H9 (cell line): ENCODE data around the gene SLC45A1. TPM values are rescaled to one million over a fixed set of nuclear protein-coding genes. Genes with fewer than 3 reads are reported as not detected.

ENCODE experiments used
- DNase-seq: peaks from one replicate; pipeline ENCODE4 v3.0.0-alpha.2; 2017
- H2AFZ ChIP-seq: one replicate; pipeline ENCODE4 v1.6.1; 2013; ENCODE audit warnings: mild to moderate bottlenecking, low read length, control low read depth, moderate library complexity
- H2AK5ac ChIP-seq: 2 replicates; pipeline ENCODE4 v1.6.1; 2013; ENCODE audit warnings: low read length, control low read depth, mixed read lengths; ENCODE audit not compliant: insufficient read length
- H2BK120ac ChIP-seq: one replicate; pipeline ENCODE4 v1.6.1; 2013; ENCODE audit warnings: low read depth, mild to moderate bottlenecking, low read length, control low read depth, inconsistent platforms; ENCODE audit not compliant: poor library complexity, severe bottlenecking
- H2BK12ac ChIP-seq: 2 replicates; pipeline ENCODE4 v1.6.1; 2013; ENCODE audit warnings: low read length, control low read depth, mixed read lengths, low read depth; ENCODE audit not compliant: insufficient read length
- H2BK15ac ChIP-seq: 2 replicates; pipeline ENCODE4 v1.6.1; 2013; ENCODE audit warnings: low read depth, low read length, control low read depth
- H2BK20ac ChIP-seq: one replicate; pipeline ENCODE4 v1.6.1; 2013; ENCODE audit warnings: low read depth, mild to moderate bottlenecking, low read length, control low read depth, inconsistent platforms; ENCODE audit not compliant: poor library complexity, severe bottlenecking
- H2BK5ac ChIP-seq: 2 replicates; pipeline ENCODE4 v1.6.1; 2013; ENCODE audit warnings: low read length, control low read depth, mixed read lengths; ENCODE audit not compliant: insufficient read length
- H3K14ac ChIP-seq: 2 replicates; pipeline ENCODE4 v1.6.1; 2013; ENCODE audit warnings: low read length, control low read depth; ENCODE audit not compliant: insufficient read depth
- H3K18ac ChIP-seq: 2 replicates; pipeline ENCODE4 v1.6.1; 2013; ENCODE audit warnings: low read depth, mild to moderate bottlenecking, mixed read lengths, low read length, control low read depth; ENCODE audit not compliant: insufficient read length
- H3K23ac ChIP-seq: 2 replicates; pipeline ENCODE4 v1.6.1; 2013; ENCODE audit warnings: low read length, control low read depth, mixed read lengths, low read depth; ENCODE audit not compliant: insufficient read length
- H3K23me2 ChIP-seq: 2 replicates; pipeline ENCODE4 v1.6.1; 2013; ENCODE audit warnings: low read depth, mild to moderate bottlenecking, mixed read lengths, low read length, control low read depth; ENCODE audit not compliant: insufficient read length, poor library complexity, severe bottlenecking
- H3K27ac ChIP-seq: 2 replicates; pipeline ENCODE4 v1.5.1; 2013; ENCODE audit warnings: low read length, control low read depth, mixed read lengths, low read depth; ENCODE audit not compliant: insufficient read length
- H3K27me3 ChIP-seq: 2 replicates; pipeline ENCODE4 v1.6.1; 2013; ENCODE audit warnings: low read length, control low read depth, inconsistent platforms; ENCODE audit not compliant: insufficient read depth
- H3K4ac ChIP-seq: 2 replicates; pipeline ENCODE4 v1.6.1; 2013; ENCODE audit warnings: low read depth, mild to moderate bottlenecking, control low read depth, inconsistent platforms, low read length, moderate library complexity
- H3K4me1 ChIP-seq: 2 replicates; pipeline ENCODE4 v1.6.1; 2013; ENCODE audit warnings: low read length, control low read depth, inconsistent platforms; ENCODE audit not compliant: insufficient read depth
- H3K4me2 ChIP-seq: 2 replicates; pipeline ENCODE4 v1.6.1; 2013; ENCODE audit warnings: low read length, control low read depth, mixed read lengths; ENCODE audit not compliant: insufficient read length, insufficient read depth
- H3K56ac ChIP-seq: 2 replicates; pipeline ENCODE4 v1.6.1; 2013; ENCODE audit warnings: low read depth, mild to moderate bottlenecking, mixed read lengths, low read length, control low read depth; ENCODE audit not compliant: insufficient read length
- H3K79me1 ChIP-seq: 2 replicates; pipeline ENCODE4 v1.6.1; 2013; ENCODE audit warnings: low read depth, mild to moderate bottlenecking, moderate library complexity, low read length, control low read depth, inconsistent platforms; ENCODE audit not compliant: insufficient read depth, poor library complexity, severe bottlenecking
- H3K79me2 ChIP-seq: 2 replicates; pipeline ENCODE4 v1.6.1; 2013; ENCODE audit warnings: low read length, control low read depth, inconsistent platforms; ENCODE audit not compliant: insufficient read depth
- H3K9ac ChIP-seq: 2 replicates; pipeline ENCODE4 v1.6.1; 2013; ENCODE audit warnings: low read length, control low read depth, mixed read lengths; ENCODE audit not compliant: insufficient read length; ENCODE audit errors: extremely low read depth
- H3K9me3 ChIP-seq: one replicate; pipeline ENCODE4 v1.6.1; 2013; ENCODE audit warnings: low read depth, low read length, inconsistent platforms; ENCODE audit not compliant: control insufficient read depth
- H3T11ph ChIP-seq: one replicate; pipeline ENCODE4 v1.6.1; 2013; ENCODE audit warnings: mild to moderate bottlenecking, low read length, control low read depth, inconsistent platforms
- H4K20me1 ChIP-seq: one replicate; pipeline ENCODE4 v1.6.1; 2013; ENCODE audit not compliant: control insufficient read depth, insufficient read length, insufficient read depth
- H4K5ac ChIP-seq: 2 replicates; pipeline ENCODE4 v1.6.1; 2013; ENCODE audit warnings: low read depth, mild to moderate bottlenecking, mixed read lengths, low read length, control low read depth; ENCODE audit not compliant: insufficient read length
- H4K8ac ChIP-seq: replicated peaks from 2 replicates; pipeline ENCODE4 v1.6.1; 2013; ENCODE audit warnings: low read length, control low read depth, mixed read lengths, low read depth; ENCODE audit not compliant: insufficient read length
- H4K91ac ChIP-seq: 2 replicates; pipeline ENCODE4 v1.6.1; 2013; ENCODE audit warnings: low read depth, mild to moderate bottlenecking, moderate library complexity, mixed read lengths, low read length, control low read depth; ENCODE audit not compliant: insufficient read length
- H3K27ac Mint-ChIP-seq, 3 experiments: 2 replicates in 2 of 3; 3 replicates in 1 of 3; pipeline ENCODE4 v1.8.0; 2020 to 2021; ENCODE audit warnings: mixed read lengths in 3 of 3, mild to moderate bottlenecking in 1 of 3, moderate library complexity in 1 of 3
- H3K27me3 Mint-ChIP-seq: 2 replicates; pipeline ENCODE4 v1.8.0; 2021; ENCODE audit warnings: low read depth, mild to moderate bottlenecking, moderate library complexity, mixed read lengths
- H3K36me3 Mint-ChIP-seq, 3 experiments: 2 replicates in 2 of 3; 3 replicates in 1 of 3; pipeline ENCODE4 v1.8.0; 2020 to 2021; ENCODE audit warnings: low read depth in 3 of 3, mixed read lengths in 3 of 3; ENCODE audit not compliant: insufficient read depth in 1 of 3
- H3K4me1 Mint-ChIP-seq, 2 experiments: 2 replicates each; pipeline ENCODE4 v1.8.0; 2020; ENCODE audit warnings: mixed read lengths in 2 of 2
- H3K4me3 Mint-ChIP-seq, 2 experiments: 2 replicates in 1 of 2; 3 replicates in 1 of 2; pipeline ENCODE4 v1.8.0; 2020 to 2021; ENCODE audit warnings: mild to moderate bottlenecking in 2 of 2, mixed read lengths in 2 of 2, moderate library complexity in 1 of 2
- H3K9me3 Mint-ChIP-seq, 2 experiments: 2 replicates in 1 of 2; 3 replicates in 1 of 2; pipeline ENCODE4 v1.8.0; 2020; ENCODE audit warnings: mild to moderate bottlenecking in 2 of 2, mixed read lengths in 2 of 2, moderate library complexity in 1 of 2
- WGBS: extraction: QIAGEN DNeasy Blood & Tissue Kit; methylation state at CpG from one replicate; pipeline ENCODE4 v1.1.7; 2013; ENCODE audit warnings: missing lambda C conversion rate, low lambda C conversion rate, mixed read lengths; ENCODE audit not compliant: insufficient read length; ENCODE audit errors: extremely low coverage; 5-methylcytosine and 5-hydroxymethylcytosine counted together
- total RNA-seq: library from RNA; stranded (reverse); gene quantifications from 2 replicates; pipeline ENCODE4 v1.2.1, GENCODE V29; 2021
- TF ChIP-seq, protein P1 (sequence below): fragments of 200-600 bp; sonication (generic); conservative IDR thresholded peaks from 3 replicates; pipeline ENCODE4 v1.8.0; 2021; ENCODE audit warnings: antibody characterized with exemption, mild to moderate bottlenecking

The SLC45A1 gene
- total RNA-seq, 1 experiment from 2014 or later = 0.63 TPM

GRCh38 chr1:8351693-8352470 lies 34.0 kb downstream of the SLC45A1 start:
- Histone ChIP-seq H4K5ac (no peak overlapping the region), H3K79me1 (no peaks in the 10 kb centered on the region), H3K4me2 (no peak overlapping the region), H3K9ac (no peak overlapping the region), H3K79me2 (no peaks in the 10 kb centered on the region), H3K18ac (no peak overlapping the region), H3T11ph (no peak overlapping the region), H3K14ac (no peak overlapping the region), H2BK5ac (no peak overlapping the region), H3K9me3 (no peaks in the 10 kb centered on the region), H3K4ac (no peak overlapping the region), H2BK15ac (no peak overlapping the region), H3K27me3 (no peaks in the 10 kb centered on the region), H2BK20ac (no peak overlapping the region), H3K23me2 (no peaks in the 10 kb centered on the region), H4K8ac (no peak overlapping the region), H2BK12ac (no peak overlapping the region), H2BK120ac (no peak overlapping the region), H2AFZ (no peak overlapping the region), H3K56ac (no peak overlapping the region), H3K23ac (no peak overlapping the region), H4K91ac (no peak overlapping the region), H3K27ac (no peak overlapping the region), H4K20me1 (peaks cover 3% of the 10 kb centered on the region), H3K4me1 (no peaks in the 10 kb centered on the region; the same call in 1 of the 2 replicates), H2AK5ac (no peak overlapping the region)
- Mint-ChIP-seq H3K27ac (peak overlapping the region in 1 of 3 experiments; percentile 39; a peak in 3 of 7 replicates), H3K4me3 (no peak overlapping the region), H3K9me3 (no peaks in the 10 kb centered on the region), H3K36me3 (peaks cover 22 to 43% (median 40%) of the 10 kb centered on the region in 3 experiments; a peak in 6 of 7 replicates), H3K4me1 (peaks cover 25 to 31% of the 10 kb centered on the region in 2 experiments), H3K27me3 (peaks cover 2% of the 10 kb centered on the region; the same call in 1 of the 2 replicates)
- TF ChIP-seq, protein P1, sequence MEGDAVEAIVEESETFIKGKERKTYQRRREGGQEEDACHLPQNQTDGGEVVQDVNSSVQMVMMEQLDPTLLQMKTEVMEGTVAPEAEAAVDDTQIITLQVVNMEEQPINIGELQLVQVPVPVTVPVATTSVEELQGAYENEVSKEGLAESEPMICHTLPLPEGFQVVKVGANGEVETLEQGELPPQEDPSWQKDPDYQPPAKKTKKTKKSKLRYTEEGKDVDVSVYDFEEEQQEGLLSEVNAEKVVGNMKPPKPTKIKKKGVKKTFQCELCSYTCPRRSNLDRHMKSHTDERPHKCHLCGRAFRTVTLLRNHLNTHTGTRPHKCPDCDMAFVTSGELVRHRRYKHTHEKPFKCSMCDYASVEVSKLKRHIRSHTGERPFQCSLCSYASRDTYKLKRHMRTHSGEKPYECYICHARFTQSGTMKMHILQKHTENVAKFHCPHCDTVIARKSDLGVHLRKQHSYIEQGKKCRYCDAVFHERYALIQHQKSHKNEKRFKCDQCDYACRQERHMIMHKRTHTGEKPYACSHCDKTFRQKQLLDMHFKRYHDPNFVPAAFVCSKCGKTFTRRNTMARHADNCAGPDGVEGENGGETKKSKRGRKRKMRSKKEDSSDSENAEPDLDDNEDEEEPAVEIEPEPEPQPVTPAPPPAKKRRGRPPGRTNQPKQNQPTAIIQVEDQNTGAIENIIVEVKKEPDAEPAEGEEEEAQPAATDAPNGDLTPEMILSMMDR = peak; percentile 84
- no CpG with 5 or more reads among the region's 13 CpGs for WGBS
- DNase-seq = peak; percentile 83
